GM18508 (cell line): ENCODE data around the gene PTPRD.

Experiments
- ATAC-seq: cut with Tn5 transposase; IDR thresholded peaks from one replicate; pipeline ENCODE4 v1.9.1; 2021; ENCODE audit warnings: moderate number of reproducible peaks; ENCODE audit not compliant: insufficient read depth, unreplicated experiment

The PTPRD gene

GRCh38 chr9:8826281-8826680 is 1786.5 kb downstream of the PTPRD start:
- no peak for ATAC-seq

DNA sequence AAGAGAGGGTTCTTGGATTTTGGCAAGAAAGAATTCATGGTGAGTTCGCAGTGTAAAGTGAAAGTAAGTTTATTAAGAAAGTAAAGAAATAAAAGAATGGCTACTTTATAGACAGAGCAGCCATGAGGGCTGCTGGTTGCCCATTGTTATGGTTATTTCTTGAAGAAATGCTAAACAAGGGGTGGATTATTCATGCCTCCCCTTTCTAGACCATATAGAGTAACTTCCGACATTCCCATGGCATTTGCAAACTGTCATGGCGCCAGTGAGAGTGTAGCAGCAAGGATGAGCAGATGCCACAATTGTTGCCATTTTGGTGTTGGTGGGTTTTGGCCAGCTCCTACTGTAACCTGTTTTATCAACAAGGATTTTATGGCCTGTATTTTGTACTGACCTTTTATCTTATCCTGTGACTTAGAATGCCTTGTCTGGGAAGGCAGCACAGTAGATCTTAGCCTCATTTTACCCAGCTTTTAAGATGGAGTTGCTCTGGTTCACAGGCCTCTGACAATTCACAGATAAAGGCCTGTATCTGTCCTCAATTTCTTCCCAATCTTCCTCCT is 1787.1 kb downstream of the PTPRD start:
- no peak for ATAC-seq

DNA sequence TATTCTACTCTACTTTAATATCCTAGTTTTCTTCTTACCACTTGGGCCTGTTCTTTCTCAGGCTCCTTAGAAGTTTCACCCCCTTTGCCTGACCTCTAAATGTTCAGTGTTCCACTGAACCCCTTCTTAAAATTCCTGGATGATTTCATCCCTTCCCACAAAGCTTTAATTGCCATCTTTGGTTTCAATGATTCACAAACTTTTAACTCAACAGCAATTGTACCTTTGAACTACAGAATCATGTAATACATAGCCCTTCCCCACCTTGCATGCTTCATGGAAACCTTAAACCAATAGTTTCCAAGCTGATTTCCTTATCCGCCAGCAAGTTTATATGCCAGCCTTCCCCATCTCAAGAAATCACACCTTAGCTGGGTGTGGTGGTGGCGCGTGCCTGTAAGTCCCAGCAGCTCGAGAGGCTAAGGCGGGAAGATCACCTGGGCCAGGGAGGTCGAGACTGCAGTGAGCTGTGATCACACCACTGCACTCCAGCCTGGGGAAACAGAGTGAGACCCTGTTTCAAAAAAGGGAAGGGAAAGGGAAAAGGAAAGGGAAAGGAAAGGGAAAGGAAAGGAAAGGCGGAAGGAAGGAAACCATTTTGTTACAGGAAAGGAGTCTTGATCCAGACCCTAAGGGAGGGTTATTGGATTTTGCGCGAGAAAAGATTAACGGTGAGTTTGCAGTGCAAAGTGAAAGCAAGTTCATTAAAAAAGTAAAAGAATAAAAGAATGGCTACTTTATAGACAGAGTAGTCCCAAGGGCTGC is 1789.5 kb downstream of the PTPRD start:
- ATAC-seq: no peak

DNA sequence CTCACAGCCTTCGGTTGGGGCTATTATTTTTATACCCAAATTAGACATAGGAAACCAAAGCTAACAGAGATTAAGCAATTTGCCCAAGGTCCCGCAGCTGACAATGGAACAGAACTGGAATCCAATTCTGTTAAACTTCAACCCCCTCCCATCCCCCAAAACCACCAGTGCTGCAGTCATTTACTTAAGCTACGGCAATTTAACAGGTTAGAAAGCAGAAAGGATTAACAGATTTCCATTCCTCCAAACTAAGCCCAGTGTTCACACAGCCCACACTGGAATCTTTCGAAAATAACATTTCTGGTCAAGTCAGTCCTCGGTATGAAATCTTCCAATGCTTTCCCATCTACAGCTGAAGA is 1790.2 kb downstream of the PTPRD start:
- no peak for ATAC-seq

DNA sequence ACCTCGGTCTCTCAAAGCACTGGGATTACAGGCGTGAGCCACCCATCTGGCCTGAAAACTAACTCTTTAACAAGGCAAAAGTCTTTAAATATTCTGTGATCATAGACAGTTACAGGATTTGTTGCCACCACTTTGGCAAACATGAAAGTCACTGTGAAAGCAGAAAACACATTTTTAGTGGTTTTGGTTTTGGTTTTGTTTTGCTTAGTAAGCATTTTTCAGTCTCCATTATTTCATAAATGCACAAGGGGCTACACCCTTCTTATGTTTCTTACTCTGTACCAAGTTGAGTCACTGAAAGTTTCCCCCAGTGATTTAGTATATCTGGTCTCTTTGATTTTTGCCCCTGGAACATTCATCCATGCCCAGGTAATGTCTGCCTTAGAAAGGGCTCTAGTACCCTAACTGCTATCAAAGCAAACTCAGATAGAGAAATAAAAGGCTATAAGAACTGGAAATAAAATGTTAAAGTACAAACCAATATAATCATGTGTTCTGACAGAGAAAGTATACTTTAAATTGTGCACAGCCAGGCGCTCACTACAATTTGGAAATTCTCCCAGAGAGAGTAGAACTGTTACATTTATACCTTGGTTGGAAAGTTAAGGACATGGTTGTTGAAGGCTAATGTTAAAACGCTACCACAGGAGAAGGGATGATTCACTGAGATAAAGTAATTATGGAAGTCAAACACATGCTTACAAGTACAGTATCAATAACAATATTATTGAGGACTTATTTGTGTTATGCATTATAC is 1790.7 kb downstream of the PTPRD start:
- no peak for ATAC-seq

- no peak for ATAC-seq
These were observed 1795.5 kb downstream of the PTPRD start for GRCh38 chr9:8817335-8817734.

GRCh38 chr9:8816361-8816760 is 1796.4 kb downstream of the PTPRD start:
- ATAC-seq: no peak

- no peak for ATAC-seq
These were observed 1796.9 kb downstream of the PTPRD start for GRCh38 chr9:8815931-8816330.

DNA sequence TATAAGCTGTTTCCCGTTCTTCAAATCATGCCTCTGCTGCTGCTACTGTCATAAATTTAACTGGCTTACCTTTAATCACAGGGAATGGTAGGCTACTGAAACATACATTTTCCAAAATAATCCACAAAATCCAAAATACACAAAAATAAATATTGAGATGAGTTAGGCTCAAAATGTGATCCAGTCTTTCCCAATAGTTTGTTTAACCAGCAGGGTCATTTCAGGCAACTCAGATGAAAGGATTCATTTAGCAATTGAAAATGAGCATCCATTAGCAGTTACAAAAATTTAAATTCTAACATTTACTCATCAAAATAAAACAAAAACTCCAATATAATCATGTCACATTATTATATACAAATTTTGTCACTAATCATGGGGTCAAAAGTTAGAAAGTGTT is 1797.6 kb downstream of the PTPRD start:
- ATAC-seq: no peak

GRCh38 chr9:8812888-8813287 is 1799.9 kb downstream of the PTPRD start:
- ATAC-seq: no peak

GRCh38 chr9:8809741-8810140 is 1803.1 kb downstream of the PTPRD start:
- no peak for ATAC-seq

DNA sequence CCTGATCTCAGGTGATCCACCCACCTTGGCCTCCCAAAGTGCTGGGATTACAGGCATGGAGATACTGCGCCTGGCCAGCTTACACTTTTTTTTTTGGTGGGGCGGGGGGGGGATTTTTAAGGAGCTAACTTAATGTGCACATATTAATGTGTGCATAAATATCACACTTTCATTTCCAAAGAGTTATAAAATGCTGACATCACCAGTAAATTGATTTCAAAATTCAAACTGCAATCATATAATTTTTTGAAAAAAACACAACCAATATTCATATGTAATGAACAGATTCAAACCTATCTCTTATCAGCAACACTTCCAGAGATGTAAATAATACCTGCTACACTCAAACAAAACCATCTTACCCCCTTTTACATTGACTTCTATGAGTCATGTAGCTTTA is 1806.7 kb downstream of the PTPRD start:
- no peak for ATAC-seq

DNA sequence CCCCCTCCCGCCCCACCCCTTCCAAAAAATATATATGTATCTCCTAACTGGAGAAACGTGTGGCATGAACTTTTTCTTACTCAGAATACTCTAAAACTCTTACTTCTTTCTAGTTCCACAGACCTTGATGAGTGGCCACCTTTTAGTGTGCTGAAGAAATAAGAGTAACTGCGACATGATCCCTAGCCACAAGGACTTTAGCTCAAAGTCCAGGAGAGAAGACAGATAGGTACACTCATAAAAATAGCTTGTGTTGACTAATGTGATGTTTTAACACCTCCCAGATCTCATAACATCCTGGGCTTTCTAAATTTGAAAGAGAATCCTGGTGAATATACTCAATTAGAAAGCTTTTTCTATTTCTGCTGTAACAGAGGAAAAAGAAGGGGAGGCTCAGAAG is 1808.2 kb downstream of the PTPRD start:
- ATAC-seq: no peak

DNA sequence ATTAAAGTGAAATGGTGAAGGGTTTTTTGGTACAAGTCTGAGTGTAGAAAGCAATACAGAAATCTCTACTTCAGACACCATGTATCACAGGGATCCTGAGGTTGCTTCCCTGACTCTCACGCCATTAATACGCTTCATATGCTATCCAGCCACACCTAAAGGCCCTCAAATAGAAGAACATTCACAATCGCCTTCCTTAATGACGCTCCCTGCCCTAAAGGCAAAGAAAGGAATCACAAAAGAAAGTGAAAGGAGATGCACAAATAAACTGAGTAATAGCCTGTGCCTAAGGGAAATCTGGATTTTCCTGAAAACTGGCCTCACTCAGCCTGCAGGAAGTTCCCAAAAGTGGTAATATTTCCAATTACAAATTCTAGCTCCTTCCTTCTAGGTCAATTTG is 1810.6 kb downstream of the PTPRD start:
- no peak for ATAC-seq

DNA sequence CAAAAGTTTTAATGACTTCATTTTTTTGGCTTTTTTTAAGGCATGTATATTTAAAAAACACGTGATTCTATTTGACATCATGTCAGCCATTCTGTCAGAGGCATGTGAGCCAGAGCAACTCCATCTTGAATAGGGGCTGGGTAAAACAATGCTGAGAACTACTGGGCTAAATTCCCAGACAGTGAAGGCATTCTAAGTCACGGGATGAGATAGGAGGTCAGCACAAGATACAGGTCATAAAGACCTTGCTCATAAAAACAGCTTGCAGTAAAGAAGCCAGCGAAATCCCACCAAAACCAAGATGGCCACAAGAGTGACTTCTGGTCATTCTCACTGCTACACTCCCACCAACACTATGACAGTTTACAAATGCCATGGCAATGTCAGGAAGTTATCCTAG is 1812.6 kb downstream of the PTPRD start:
- no peak for ATAC-seq

- no peak for ATAC-seq
These were observed 1813.2 kb downstream of the PTPRD start for GRCh38 chr9:8799615-8800014.

- no peak for ATAC-seq
These were observed 1813.6 kb downstream of the PTPRD start for GRCh38 chr9:8799206-8799605.

- ATAC-seq: no peak
These were observed 1828.0 kb downstream of the PTPRD start for GRCh38 chr9:8784838-8785237.

GRCh38 chr9:8783941-8784340 is 1828.9 kb downstream of the PTPRD start:
- no peak for ATAC-seq

GRCh38 chr9:8782237-8782636 is 1830.6 kb downstream of the PTPRD start:
- no peak for ATAC-seq

DNA sequence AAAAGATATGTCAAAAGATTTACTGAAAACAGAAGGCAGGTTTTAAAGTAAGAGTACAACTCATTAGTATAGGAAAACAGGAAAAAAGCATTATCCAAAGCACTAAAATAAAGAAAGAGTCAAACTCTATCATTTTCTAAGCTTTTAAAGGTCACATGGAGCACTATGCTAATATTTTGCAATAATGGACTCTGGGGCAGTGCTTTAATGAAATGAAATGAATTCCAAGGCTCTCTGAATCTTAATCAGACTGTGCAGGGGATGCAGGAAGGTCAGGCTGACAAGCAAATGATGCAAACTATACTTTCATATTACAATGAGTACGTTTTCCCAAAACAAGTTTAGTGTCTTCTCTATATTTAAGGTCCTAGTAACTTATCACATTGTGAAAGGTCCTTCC is 1831.3 kb downstream of the PTPRD start:
- ATAC-seq: no peak

DNA sequence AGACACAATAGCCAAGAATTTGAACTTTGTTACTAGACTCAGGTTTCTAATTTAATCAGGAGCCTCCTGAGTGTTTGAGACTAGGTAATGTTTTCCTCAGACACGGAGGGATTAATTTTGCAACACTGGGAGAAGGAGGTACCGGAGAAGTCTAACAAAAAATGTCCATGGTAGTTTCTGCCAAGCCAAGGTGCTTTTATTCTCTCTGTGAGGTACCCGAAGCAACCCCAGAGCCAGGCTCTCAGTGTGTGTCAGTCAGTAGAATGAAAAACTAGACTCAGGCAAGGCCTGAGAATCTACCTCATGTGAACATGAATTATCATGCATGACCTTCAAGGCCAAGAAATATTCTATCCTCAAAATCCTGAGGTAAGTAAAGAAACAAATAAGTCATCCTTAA is 1832.4 kb downstream of the PTPRD start:
- ATAC-seq: no peak
